Heart right ventricle (tissue), 16 donors: ENCODE results near the gene FAM168A. TPM values are rescaled to one million over a fixed set of nuclear protein-coding genes. Genes with fewer than 3 reads are reported as not detected.
A peak's percentile ranks its signal among the peaks of the same experiment; 100 is the strongest.

Experiments used
- ATAC-seq, 8 donors: fragments of 200-7000 bp; cut with Tn5 transposase; one replicate each; pipeline ENCODE4 v1.9.1; 2020; ENCODE audit warnings: mild to moderate bottlenecking in 8 of 8, moderate library complexity in 8 of 8, moderate number of reproducible peaks in 1 of 8
- DNase-seq, 2 donors: peaks; one replicate each; pipeline ENCODE4 v3.0.0-alpha.2; 2020
- H3K27ac ChIP-seq, 10 donors: fragments of 200-600 bp; sonication (generic) in 2 of 10; one replicate each; pipeline versions ENCODE4 v1.5.0 to v1.8.0; 2020 to 2022; ENCODE audit warnings: mild to moderate bottlenecking in 3 of 10
- H3K27me3 ChIP-seq, 7 donors: fragments of 200-600 bp; one replicate each; pipeline ENCODE4 v1.8.0; 2021 to 2022; ENCODE audit warnings: mild to moderate bottlenecking in 2 of 7
- H3K36me3 ChIP-seq, 9 donors: fragments of 200-600 bp; sonication (generic) in 1 of 9; one replicate each; pipeline versions ENCODE4 v1.5.0 to v1.8.0; 2020 to 2022; ENCODE audit warnings: mild to moderate bottlenecking in 2 of 9
- H3K4me1 ChIP-seq, 9 donors: fragments of 200-600 bp; sonication (generic) in 1 of 9; one replicate each; pipeline versions ENCODE4 v1.5.0 to v1.8.0; 2020 to 2022; ENCODE audit warnings: mild to moderate bottlenecking in 4 of 9
- H3K4me3 ChIP-seq, 10 donors: fragments of 200-600 bp; sonication (generic) in 2 of 10; one replicate each; pipeline versions ENCODE4 v1.5.0 to v1.8.0; 2020 to 2022; ENCODE audit warnings: mild to moderate bottlenecking in 7 of 10, moderate library complexity in 2 of 10
- H3K9me3 ChIP-seq, 11 donors: fragments of 200-600 bp in 10 of 11; sonication (generic) in 2 of 11; one replicate each; pipeline versions ENCODE4 v1.5.0 to v1.8.0; 2013 to 2022; ENCODE audit warnings: mild to moderate bottlenecking in 2 of 11, control low read depth in 1 of 11, moderate library complexity in 1 of 11
- CTCF ChIP-seq, 9 donors: fragments of 200-600 bp; sonication (generic) in 2 of 9; IDR thresholded peaks; one replicate each; pipeline versions ENCODE4 v1.5.0 to v1.8.0; 2021 to 2022; ENCODE audit warnings: antibody characterized with exemption in 9 of 9, mild to moderate bottlenecking in 5 of 9, moderate library complexity in 1 of 9
- WGBS, 2 donors: extraction: QIAGEN DNeasy Blood & Tissue Kit; methylation state at CpG; one replicate each; pipeline ENCODE4 v1.1.7; 2013; ENCODE audit warnings: inconsistent platforms in 1 of 2; 5-methylcytosine and 5-hydroxymethylcytosine counted together
- intact Hi-C, 10 donors: fragments of 100-400 bp; cut with DNase I; formaldehyde crosslinking; loops; one replicate each; pipeline versions ENCODE4 v1.11.1 to v1.14.2; 2022
- polyA plus RNA-seq, 2 donors: library from polyadenylated mRNA; stranded (reverse); fragments of 200-250 nt; gene quantifications; one replicate each; pipeline ENCODE4 v1.2.3, GENCODE V29; 2013
- total RNA-seq, 10 donors: library from RNA; stranded (reverse); fragmentation: NEBNext Ultra II Directional in 3 of 10; extraction: Animal tissue kit (Norgen Biotek cat#: 25700) in 3 of 10; gene quantifications; one replicate each; pipeline versions ENCODE4 v1.2.1 to v1.2.4, GENCODE V29; 2021 to 2023
- donor health status: Arrhythmogenic right ventricular cardiomyopathy.
- donor health status: ischemic (EF 13 %, LVEDD 7.1; RV severe dilation, severe dysfunction).
- donor health status: healthy with polysubstance abuse.
- donor health status: DM: no; HTN: yes; CAD: no.
- donor health status: DM: no; HTN: no; CAD: no.
- donor health status: ischemic (EF 25% LVEDD 6.9; RV normal size, moderate dysfunction).
- donor health status: ischemic (EF 25% LVEDD 5.7; RV mildly dilated, moderate dysfunction).
- donor health status: healthy.
- donor health status: DM: yes; HTN: yes; CAD: no.
- donor health status: Ischemic cardiomyopathy.
- donor health status: ischemic (EF 35%, LVEDD 5.7; RV mildly dilated, moderate dysfunction).
- donor health status: nonischemic (EF 11% LVEDD 7.7; RV severe dilation, severe dysfunction).
- donor health status: DM: yes; HTN: yes; CAD: no.
- donor health status: PGD.
- donor health status: ischemic (EF 29% LVEDD 5.4; RV normal size, mild dysfunction).
- donor health status: nonischemic (EF 23%, LVEDD 6.1; RV moderate dilation, normal function).

Gene FAM168A
- total and polyA plus RNA-seq, 12 donors: 7.9 to 37.1 (median 31.8) TPM

GRCh38 chr11:73388265-73389133, 209.4 kb downstream of the FAM168A start:
- Histone ChIP-seq H3K4me1 (peaks cover 16 to 83% (median 44%) of the 10 kb centered on the region in 9 donors), H3K9me3 (no peaks in the 10 kb centered on the region), H3K27ac (peak overlapping the region in 4 of 10 donors; percentile 28 to 99 (median 55)), H3K27me3 (no peaks in the 10 kb centered on the region), H3K36me3 (peaks cover 0 to 46% (median 0%) of the 10 kb centered on the region in 9 donors), H3K4me3 (peak overlapping the region in 1 of 10 donors; percentile 14)
- 57 to 61% methylated on average over 19 to 23 of the region's 23 CpGs for WGBS, 2 donors
- ATAC-seq: peak; percentile 15 to 58 (median 40)
- TF ChIP-seq CTCF (IDR thresholded peaks at IDR 0.05): no peak
- intact Hi-C loops: no loop called here
- peak in 1 of 2 donors; percentile 65 for DNase-seq

GRCh38 chr11:73387594-73388264, 210.2 kb downstream of the FAM168A start:
- no peaks in the 10 kb centered on the region for H3K9me3 ChIP-seq
- intact Hi-C loops: no loop called here
- no peak for TF ChIP-seq CTCF (IDR thresholded peaks at IDR 0.05)
- no peaks in the 10 kb centered on the region for H3K27me3 ChIP-seq
- H3K4me3 ChIP-seq: no peak overlapping the region
- 80 to 89% methylated on average over 21 of the region's 21 CpGs for WGBS, 2 donors
- peaks cover 0 to 38% (median 0%) of the 10 kb centered on the region in 9 donors for H3K36me3 ChIP-seq
- peak overlapping the region in 5 of 10 donors; percentile 0 to 99 (median 36) for H3K27ac ChIP-seq
- H3K4me1 ChIP-seq: peaks cover 14 to 83% (median 51%) of the 10 kb centered on the region in 9 donors
- ATAC-seq (no peak), DNase-seq (no peak)

- H3K4me1 ChIP-seq: peaks cover 14 to 91% (median 62%) of the 10 kb centered on the region in 9 donors
- TF ChIP-seq CTCF (IDR thresholded peaks at IDR 0.05): no peak
- no peaks in the 10 kb centered on the region for H3K27me3 ChIP-seq
- H3K36me3 ChIP-seq: peaks cover 0 to 26% (median 0%) of the 10 kb centered on the region in 9 donors
- H3K9me3 ChIP-seq: no peaks in the 10 kb centered on the region
- peak overlapping the region in 1 of 10 donors; percentile 36 for H3K4me3 ChIP-seq
- no peak for DNase-seq
- H3K27ac ChIP-seq: peak overlapping the region in 7 of 10 donors; percentile 1 to 99 (median 62)
- intact Hi-C loops: no loop called here
- no peak for ATAC-seq
- 95 to 98% methylated on average over 8 of the region's 8 CpGs for WGBS, 2 donors
Observed at GRCh38 chr11:73386546-73386945, 211.4 kb downstream of the FAM168A start.

- Histone ChIP-seq H3K9me3 (no peaks in the 10 kb centered on the region), H3K36me3 (peaks cover 0 to 21% (median 0%) of the 10 kb centered on the region in 9 donors), H3K4me3 (peak overlapping the region in 1 of 10 donors; percentile 36), H3K27me3 (no peaks in the 10 kb centered on the region), H3K27ac (peak overlapping the region in 8 of 10 donors; percentile 12 to 99 (median 56)), H3K4me1 (peaks cover 16 to 96% (median 68%) of the 10 kb centered on the region in 9 donors)
- DNase-seq: no peak
- peak in 5 of 8 donors; percentile 21 to 42 (median 31) for ATAC-seq
- TF ChIP-seq CTCF (IDR thresholded peaks at IDR 0.05): no peak
- 80 to 83% methylated on average over 8 of the region's 8 CpGs for WGBS, 2 donors
- intact Hi-C loops: no loop called here
Observed at GRCh38 chr11:73386016-73386415, 211.9 kb downstream of the FAM168A start.
